ENCODE results near the gene OCA2.
"Not testable (repeated sequence)": the region's sequence is repeated elsewhere in the genome, so short reads cannot be mapped to it uniquely, and the experiment has no call there.

Gene OCA2

DNA sequence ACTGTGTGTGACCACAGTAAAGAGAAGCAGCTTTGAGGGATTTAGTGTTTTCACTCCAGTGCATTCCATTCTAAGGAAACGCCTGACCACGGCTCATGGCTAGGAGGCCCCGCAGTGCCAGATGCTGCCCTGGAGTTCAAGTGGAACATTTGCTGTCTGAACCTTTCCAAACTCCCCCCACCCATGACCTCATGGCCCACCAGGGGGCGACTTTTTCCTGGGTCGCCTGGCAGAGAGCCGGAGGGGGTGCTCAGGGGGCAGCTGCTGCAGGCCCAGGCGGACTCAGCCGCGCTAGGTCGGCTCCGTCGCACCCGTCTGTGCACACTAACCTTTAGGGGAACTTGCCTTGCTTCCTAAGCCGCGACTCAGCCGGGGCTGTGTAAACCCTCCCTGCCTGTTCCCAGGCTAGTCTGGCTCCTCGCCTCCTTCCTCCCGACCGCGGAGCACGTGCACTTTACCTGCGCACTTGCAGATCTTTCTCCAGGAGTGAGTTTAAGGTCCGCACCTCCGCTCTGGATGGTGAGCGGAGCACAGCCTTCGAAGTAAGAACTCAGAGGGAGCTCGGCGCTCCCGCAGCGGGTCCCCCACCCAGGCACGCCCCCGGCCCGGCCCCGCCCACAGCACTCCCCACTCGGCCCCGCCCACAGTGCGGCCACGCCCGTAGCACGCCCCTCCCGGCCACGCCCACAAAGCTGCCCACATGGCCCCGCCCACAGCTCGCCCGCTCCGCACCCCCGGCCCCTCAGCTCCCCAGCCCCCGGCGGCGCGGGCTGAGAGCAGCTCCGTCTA is at the start of gene OCA2:
TSS of gene OCA2 (minus strand) at position 550 of the 789 bp plus-strand sequence. CDS start 17,441 bp downstream, outside the sequence.
- DNase-seq: peak; percentile 77

GRCh38 chr15:28147801-28148200 is 48.7 kb upstream of the OCA2 start:
- no peak for DNase-seq

- DNase-seq: not testable (repeated sequence)
These were observed 46.3 kb upstream of the OCA2 start for GRCh38 chr15:28145419-28145818.

DNA sequence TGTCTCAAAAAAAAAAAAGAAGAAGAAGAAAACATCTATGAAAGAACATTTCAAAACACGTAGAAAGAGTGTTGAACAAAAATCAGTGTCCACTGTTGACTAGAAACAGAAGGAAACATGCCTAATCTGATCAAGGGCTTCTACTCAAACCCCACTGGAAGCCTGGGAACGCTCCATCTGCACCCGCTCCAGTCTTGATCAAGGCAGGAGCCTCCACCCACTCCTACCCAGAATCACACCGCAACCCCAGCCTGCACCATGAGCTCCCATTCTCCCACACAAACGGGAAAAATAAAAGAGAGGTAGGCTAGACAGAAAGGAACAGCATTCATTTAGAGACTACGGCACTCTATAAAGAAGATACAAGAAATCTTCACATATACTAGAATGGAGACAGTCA is 40.9 kb upstream of the OCA2 start:
- DNase-seq: no peak

- not testable (repeated sequence) for DNase-seq
These were observed 38.4 kb upstream of the OCA2 start for GRCh38 chr15:28137408-28138039.

DNA sequence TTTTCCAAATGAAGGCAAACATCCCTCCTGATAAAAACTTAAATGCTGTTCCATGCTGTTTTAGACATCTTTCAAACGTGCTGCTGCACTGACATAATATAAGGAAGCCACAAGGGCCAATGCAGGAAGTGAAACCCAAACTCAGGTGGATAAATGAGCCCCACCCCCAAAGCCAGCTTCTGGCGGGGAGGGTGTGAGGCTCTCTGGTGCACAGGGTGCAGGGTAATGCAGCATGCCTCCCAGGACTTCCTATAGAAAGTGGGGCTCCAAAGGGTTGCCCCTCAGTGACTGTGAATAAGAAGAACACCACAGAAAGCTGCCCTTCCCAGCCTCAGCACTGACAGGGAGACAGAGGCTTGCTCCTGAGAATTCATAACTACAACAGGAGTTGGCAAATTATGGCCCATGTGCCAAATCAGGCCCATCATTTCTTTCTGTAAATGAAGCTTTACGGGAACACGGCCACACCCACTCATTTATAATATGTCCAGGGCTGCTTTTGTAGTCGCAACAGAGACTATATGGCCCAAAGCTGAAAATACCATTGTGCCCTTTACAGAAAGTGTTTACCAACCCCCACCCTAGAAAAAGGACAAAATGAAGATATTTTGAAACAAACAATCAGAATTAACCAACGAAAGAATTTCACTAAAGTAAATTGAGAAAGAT is 37.3 kb upstream of the OCA2 start:
- DNase-seq: not testable (repeated sequence)

DNA sequence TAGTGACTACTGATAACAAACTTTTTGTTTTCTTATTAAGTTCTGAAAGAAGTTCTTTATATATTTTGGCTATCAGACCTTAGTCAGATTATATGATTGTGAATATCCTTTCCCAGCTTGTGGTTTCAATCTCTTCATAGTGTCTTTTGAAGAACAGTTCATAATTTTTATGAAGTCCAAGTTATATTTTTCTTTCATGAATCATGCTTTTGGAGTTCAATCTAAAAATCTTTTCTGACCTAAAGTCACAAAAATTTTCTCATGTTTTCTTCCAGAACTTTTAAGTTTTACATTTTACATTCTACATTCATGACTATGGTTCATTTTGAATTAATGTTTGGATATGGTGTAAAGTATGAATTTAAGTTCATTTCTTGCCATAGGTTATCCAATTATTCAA is 34.2 kb upstream of the OCA2 start:
- DNase-seq: no peak

DNA sequence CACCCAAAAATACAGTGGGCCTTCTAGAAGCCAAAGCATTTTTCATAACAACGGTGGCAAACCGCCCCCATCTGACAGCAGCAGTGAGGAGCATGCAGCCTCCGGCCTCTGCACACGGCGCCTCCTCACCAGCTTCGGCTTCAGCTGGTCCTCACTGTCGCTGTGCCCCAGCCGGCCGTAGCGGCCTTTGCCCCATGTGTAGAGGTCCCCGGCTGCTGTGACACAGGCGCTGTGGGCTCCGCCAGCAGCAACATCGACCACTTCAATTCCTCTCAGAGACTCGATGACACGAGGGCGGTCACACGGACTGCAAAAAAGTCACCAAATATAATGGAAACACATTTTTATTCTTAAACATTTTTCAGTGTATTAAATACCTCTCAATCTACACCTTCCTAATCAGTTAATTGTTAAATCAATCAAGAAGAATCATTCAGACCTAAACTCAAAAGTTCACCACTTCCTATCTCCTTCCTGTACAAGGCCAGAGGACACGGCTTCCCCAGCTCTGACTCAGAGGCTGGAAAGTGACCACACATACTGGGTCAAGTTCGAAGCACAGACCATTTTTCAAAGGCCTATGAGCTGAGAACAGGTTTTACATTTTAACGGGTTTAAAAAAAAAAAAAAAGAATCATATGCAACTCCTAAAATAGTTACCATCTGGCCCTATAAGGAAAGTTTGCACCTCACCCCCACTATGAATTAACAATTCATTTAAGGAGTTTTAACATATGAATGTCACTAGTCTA is 33.6 kb upstream of the OCA2 start:
- DNase-seq: no peak

GRCh38 chr15:28131946-28132345 is 32.8 kb upstream of the OCA2 start:
- DNase-seq: no peak

GRCh38 chr15:28131400-28131799 is 32.3 kb upstream of the OCA2 start:
- no peak for DNase-seq

DNA sequence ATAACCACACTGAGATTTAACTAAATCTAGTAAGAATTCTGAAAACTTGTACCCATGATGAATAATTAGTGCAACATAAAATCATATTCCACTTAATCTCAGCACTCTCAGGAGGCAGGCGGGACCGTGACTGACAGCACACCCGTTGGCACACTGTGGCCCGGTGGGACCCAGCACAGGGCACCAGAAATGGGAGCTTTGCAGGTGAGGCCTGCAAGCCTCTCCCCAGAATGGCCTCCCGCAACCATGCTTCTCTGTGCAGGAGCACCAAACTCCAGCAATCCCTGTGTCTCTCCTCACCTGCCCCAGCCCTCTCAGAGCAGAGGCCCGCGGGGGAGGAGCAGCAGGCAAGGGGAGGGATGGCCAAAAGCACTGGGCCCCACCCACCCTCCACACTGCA is 31.5 kb upstream of the OCA2 start:
- no peak for DNase-seq

- no peak for DNase-seq
These were observed 30.2 kb upstream of the OCA2 start for GRCh38 chr15:28129231-28129848.

DNA sequence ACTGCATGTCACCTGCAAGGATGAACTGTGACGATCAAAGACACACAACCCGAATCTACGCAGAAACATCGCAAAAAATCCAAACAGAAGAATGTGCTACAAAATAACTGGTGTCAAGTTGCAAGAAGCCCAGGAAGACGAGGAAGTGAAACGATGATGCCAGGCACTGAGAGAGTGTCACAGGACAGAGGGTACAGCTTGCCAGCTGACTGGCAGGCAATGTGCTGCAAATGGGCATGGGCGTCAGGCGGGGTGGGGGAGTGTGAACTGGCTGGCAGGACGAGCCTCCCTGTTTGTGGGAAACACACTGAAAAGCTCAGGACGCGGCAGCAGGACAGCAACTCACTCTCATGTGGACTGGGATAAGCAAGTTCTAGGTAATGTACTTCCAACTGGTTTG is 28.9 kb upstream of the OCA2 start:
- no peak for DNase-seq

DNA sequence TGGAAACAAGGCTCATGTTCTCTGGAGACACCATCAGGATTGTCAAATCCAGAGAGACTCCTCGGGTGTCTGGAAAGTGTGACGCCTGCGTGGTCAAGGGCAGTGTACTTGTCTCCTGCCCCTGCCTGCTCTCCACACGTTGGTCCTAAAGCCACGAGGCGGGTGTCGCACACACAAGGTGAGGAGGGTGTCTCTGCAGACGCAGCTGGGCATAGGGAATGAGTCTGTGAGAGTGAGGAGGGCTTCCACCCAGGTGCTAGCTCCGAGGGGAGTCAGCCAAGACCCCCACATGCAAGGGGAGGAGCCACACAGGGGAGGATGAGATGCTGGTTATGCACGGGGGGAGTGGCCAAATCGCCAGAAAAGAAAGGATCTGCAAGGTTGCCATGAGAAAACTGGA is 27.9 kb upstream of the OCA2 start:
- DNase-seq: no peak

- DNase-seq: no peak
These were observed 26.8 kb upstream of the OCA2 start for GRCh38 chr15:28125673-28126651.

DNA sequence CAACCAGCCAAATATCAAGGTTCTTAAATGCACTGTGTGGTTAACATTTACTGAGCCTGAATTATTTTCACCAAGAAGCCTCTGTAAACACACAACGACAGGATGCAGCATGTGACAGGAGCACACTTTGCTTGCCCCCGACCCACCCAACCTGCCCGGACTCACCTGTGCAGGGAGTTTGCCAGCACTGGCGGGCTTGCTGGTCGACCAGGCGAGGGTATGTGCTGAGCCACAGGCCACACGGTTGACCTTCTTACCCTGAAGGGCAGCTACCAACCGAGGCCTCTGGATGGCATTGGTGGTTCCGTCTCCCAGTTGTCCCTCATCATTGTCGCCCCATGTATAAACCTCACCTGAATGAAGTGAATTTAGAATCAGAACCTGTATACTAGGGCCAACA is 25.7 kb upstream of the OCA2 start:
- DNase-seq: no peak

DNA sequence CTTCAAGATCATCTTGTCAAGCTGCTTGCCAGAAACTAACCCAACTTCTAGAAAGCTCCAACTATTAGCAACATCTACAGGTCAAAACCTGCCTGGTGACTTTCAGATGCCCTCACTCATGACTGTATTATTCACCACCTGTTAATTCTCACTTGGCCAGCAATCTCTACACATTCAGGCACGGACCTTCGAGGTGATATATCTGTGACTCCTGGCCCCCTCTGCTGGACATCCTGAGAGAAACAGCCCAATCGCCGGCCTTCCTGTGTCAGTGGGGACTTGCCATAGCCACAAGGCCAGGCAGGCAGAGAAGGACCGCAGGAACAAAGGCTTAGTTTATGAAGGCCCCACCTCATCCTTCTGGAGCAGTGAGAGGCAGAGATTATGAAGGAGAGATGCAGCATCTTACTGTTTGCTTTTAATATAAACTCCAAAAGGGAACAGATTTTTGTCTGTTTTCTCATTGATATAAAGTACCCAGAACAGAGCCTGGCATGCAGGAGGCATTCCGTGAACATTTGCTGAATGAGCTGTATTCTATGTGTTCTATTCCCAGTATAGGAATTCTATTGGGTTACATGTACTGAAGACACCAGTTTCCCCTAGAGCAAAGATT is 24.4 kb upstream of the OCA2 start:
- DNase-seq: peak; percentile 78

DNA sequence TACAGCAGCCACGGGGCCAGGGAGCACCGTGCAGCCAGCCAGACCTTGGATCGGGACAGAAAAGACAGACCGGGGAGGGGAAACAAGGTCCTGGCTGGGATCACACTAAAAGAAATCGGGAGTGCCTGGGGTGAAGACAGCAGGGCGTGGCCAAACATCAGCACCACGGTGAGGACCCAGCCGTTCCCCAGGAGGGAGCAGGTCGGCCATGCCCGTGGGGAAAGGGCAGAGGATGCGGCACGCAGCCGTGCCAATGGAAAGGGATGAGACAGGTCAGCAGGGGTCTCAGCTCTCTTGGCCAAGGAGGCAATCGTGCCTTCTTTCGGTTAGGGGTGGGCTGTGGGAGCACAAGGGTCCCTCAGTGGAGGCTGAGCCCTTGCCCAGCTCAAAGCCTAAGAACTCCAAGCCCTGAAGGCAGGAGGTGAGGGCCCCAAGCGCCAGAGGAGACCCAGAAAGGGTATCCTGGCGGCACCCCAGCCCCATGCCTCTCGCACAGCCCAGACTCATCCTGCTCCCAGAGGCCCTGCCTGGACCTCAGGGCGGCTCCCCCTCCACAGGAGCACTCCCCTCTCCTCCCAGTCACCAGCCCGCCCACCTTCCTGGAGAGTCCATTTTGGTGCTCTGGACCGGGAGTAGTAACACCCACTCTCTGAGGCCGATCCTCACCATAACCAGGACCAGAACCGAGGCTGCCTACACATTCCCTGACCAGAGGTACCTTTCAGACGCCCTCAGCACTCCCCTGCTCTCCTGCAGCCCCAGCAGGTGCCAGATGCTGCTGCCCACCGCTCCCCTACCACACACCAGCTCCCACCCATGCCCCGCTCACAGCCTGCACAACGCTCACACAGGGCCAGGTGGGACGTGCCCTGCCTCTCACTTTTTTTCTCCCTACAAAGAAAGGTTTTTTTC is 23.2 kb upstream of the OCA2 start:
- no peak for DNase-seq

GRCh38 chr15:28121577-28121976 is 22.5 kb upstream of the OCA2 start:
- not testable (repeated sequence) for DNase-seq

- DNase-seq: no peak
These were observed 21.2 kb upstream of the OCA2 start for GRCh38 chr15:28120359-28120640.
